Stimulated activated CD4-positive, alpha-beta T cell treated with anti-CD3 and anti-CD28 coated beads, Interleukin-4, amount 100 ng/mL, for 48 hours (primary cell): ENCODE results near the gene EVC.

Experiments
- DNase-seq, 2 donors: peaks; one replicate each; pipeline ENCODE4 v3.0.0-alpha.2; 2020; ENCODE audit warnings: low read depth in 2 of 2

Gene EVC

DNA sequence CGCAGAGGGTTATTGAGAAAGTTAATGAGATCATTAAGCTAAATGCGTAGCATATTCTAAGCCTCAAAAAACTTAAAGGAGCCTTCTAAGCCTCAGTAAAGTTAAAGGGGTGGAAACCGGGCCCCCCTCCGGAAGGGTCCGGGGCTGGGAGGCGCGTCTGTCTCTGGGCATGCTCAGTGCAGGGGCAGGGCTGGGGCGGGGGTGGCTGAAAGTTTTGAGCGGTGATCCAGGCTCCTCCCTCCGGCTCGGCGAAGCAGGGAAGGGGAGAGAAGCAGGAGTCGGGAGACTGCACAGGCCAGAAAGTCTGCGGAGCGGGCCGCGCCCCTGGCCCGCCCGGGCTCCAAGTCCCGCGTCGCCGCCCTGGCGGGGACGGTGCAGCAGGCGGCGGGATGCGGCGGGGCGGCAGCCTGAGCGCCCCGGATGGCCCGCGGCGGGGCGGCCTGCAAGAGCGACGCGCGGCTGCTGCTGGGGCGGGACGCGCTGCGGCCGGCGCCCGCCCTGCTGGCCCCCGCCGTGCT, at the start of gene EVC:
TSS of gene EVC (plus strand) at position 241 of the 518 bp plus-strand sequence. CDS start at position 421, 180 bp downstream.
- no peak for DNase-seq

DNA sequence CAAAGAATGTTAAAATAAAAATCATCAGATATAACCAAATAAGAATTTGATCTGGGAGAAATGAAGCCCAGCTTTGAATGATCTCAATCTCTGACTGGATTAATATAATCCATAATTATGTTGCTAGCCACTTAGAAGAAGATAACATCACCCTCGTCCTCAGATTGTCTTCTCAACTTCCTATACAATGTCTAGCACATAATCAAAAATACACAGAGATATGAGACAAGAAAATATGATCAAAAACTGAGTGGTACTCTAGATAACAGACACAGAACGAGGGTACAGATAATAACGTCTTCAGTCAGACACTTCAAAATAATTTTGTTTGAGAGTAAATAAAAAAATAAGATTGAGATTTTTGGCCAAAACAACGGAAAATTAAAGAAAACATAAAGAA, 49.8 kb upstream of the EVC start:
- DNase-seq = no peak

DNA sequence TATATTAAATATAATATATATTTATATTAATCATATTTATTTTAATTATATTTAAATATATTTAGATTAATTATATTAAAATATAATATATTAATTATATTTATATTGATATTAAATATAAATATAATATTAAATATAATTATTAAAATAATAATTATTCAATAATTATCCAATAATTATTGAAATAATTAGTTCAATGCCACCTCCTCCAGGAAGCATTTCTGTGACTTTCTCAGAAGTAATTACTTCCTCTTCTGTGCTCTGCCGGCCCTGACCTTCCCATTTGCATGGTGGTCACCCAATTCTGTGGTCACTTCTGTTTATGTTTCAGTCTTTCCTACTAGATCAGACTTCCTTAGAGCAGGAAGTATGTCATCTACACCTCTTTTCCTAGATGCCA, 48.4 kb upstream of the EVC start:
- no peak for DNase-seq

DNA sequence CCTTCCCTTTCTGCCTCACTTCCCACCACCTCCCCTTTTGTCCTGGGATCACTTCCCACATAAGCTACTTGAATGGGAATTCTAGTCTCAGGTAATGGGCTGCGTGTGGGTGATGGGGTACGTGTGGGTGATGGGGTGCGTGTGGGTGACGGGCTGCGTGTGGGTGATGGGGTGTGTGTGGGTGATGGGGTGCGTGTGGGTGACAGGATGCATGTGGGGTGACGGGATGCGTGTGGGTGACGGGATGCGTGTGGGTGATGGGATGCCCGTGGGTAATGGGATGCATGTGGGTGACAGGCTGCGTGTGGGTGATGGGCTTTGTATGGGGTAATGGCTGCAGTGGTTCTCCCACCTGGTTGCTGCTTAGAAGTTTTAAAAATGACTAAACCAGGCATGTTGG, 46.2 kb upstream of the EVC start:
- no peak for DNase-seq

DNA sequence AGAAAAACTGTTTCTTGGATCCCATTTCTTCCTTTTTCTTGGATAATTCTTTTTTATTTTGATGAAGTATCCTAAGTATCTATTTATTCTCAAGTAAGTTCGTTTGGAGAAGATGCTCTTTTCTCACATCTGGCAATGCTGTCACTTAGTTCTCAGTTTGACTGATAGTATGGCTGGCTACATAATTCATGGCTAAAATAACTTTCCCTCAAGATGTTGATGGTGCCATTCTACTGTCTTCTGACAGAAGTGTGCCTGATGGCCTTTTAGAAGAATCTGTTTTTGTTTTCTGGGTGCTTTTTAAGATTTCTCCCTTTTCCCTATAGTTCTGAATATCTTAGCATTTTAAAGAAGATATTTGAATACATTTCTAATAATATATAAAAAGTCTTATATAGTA, 44.3 kb upstream of the EVC start:
- no peak for DNase-seq

DNA sequence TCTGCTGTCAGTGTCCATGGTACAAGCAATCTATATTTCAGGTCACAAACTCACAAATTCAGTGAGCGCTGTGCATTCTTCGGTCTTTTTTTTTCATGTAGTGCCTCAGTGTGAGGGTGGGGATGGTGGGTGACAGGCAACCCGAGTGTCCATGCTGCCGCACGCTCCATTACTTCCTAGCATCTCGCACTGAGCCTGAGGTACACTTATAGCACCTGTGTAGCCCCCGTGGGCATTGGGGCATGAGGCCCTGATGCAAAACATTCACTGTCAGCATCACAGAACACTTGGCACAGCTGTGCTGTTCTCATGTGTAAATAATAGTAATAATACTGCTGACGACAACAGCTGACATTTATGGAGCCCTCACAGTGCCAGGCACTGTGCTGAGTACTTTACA, 34.2 kb upstream of the EVC start:
- DNase-seq = no peak

DNA sequence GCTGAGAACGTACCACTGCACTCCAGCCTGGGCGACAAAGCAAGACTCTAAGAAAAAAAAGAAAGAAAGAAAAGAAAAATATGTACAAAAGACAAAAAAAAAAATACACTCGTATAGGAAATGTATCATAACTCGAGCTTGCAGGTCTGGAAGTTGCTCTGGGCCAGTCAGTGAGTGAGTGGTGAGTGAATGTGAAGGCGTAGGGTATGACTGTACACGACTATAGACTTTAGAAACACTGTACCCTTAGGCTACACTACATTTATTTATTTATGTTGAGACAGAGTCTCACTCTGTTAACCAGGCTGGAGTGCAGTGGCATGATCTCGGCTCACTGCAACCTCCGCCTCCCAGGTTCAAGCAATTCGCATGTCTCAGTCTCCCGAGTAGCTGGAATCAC, 32.0 kb upstream of the EVC start:
- DNase-seq = no peak

DNA sequence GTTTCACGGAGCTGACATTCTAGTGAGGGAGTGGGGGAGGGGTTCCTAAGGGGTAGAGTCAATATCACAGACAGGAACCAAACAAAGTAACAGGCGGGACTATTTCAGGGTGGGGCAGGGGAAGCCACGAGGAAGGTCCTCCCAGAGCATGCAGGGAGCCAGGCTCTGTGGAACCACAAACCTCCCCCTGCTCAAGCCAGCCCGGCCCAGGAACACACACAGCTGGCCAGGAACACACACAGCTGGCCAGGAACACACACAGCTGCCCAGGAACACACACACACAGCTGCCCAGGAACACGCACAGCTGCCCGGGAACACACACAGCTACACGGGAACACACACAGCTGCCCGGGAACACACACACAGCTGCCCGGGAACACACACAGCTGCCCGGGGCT, 27.4 kb upstream of the EVC start:
- no peak for DNase-seq

DNA sequence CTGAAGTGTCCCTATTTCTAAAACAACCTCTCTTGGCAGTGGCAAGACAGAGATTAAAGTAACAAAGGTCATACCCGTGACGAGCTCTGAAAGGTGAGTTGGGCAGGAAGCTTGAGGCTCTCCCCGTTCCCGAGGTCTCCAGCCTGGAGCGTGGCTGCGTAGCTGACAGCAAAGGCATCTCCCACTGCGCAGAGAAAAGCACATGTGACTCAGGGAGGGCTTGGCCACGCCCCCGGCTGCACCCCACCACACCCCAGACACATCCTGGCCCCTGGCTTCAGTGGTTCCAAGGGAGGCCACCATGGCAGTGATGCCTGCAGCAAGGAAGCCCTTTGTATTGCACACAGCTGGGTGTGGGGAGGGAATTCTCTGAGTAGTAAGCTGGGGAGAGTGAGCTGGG, 25.7 kb upstream of the EVC start:
- DNase-seq = no peak

DNA sequence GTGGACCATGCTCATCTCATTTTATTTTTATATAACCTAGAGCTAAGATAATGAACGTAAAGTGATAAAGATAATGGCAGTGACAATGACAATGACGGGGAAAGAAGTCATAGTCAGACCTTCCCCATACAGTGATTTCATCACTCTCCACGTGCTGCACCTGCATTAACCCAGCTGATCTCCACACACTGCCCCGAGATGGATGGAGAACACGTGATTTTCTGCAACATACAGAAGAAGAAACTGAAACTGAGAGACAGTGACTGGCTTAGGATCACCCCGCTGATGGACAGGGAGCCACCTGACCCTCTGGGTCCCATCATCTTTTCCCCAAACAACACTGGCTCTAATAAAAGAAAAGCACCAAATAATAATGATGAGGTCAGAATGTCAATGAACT, 24.7 kb upstream of the EVC start:
- no peak for DNase-seq

DNA sequence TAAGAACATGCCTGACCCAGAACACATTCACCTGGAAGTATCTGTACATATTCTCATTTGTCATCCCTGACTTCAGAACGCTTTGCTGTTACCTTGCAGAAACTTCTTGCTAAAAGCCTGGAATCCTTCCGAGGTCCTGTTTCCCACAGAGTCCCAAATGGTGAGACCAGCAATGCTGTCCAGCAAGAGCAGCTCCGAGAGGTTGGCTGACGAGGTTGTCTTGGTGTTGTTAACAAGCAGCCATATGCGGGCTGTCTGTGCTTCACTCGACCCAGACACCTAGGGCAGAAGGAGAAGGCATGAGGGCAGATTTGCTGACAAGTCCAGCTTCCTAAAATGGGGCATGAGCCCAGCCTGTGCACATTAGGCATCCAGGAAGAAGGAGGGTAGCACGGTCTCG, 21.9 kb upstream of the EVC start:
- no peak for DNase-seq

DNA sequence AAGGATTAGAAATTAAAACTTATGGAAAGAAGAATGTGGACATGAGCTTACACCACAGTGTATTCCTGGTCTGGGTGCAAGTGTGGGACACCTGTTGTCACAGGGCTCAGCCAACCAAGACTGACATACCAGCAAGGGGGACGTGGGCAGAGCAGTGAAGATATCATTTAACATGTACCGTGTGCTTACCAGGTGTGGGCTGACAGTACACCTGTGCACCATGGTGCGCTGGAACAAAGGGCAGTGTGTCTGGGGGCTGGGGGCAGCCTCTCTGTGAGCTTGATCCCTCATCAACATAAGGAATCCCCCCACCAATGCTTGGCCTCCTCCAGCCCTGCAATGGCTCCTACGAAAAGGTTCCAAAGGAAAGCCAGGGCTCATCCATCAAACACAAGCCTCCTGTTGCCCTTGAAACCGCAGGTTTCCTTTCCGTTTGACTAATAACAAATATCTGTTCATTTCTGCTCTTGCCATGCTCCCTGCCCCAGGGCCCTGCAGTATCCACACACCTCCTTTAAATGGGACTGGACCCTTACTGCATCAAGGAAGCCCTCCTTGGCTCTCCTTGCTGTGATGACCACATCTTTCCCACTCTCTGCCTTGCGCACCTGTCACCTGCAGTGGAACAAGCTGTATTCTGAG, 19.4 kb upstream of the EVC start:
- no peak for DNase-seq

DNA sequence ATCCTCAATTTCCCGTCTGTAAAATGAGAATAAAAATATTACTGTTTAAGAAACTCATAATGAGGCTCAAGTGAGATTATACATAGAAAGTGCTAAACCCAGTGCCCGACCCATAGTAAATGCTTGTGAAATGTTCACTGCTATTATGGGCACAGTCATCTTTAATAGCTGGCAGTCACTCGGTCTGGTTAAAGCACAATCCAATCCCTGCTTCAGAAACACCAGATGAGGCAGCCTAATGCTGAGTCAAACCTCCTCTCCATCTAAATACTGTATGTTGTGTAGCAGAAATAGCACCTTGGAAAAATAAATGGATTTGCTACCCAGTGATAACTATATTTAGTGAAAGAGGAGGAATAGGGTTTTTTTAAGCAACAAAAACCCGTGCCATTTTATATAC, 17.1 kb upstream of the EVC start:
- DNase-seq = no peak

DNA sequence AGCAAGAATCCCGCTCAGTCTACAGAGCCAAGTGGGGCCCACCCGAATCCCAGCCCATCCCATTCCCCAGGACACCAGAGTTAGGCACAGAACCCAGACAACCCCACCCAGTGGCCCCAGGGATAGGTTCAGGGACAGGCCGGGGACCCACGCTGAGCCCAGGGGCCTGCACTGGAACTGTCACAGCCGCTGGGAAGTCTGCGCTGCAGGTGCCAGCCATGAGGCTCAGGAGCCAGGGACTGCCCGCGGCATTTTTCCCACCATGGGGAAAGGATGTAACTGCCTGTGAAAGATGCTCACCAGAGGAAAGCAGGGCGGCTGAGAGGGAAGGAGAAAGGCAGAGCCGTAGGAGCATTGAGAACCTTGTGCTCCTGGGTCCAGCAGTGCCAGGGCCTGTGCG, 14.7 kb upstream of the EVC start:
- no peak for DNase-seq

DNA sequence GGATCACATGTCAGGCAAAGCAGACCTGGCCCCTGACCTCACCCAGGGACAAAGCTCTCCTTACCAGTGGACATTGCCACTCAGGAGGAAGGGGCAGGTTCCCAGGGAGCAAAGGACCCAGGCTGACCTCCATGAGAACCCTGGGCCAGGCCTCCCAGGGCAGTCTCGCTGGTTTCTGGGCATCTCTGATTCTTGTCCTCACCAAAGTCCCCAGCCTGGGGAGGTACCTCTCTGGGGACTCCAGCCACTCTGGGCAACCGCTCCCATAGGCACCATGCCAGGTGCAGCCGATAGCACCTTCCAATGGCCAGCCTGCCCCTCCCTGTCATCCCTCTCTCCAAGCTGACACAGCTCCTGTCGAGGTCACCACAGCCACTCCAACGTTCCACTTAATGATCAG, 10.5 kb upstream of the EVC start:
- DNase-seq = no peak

DNA sequence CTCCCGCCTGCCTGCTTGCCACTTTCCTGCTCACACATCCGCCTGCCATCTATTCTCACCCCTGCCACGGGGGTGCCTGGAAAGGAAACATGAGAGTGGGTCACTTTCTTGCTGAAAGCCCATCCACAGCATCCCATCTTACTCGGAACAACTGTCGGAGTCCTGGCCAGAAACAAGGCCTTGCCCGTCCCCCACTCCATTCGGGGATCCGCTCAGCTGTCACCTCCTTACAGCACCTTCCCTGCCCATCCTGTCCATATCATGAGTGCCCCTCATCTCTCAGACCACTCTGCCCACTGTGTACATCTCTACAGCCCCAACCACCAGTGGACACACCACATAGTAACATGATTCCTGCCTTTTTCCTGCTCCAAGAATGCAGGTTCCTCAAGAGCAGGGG, 9.0 kb upstream of the EVC start:
- no peak for DNase-seq

DNA sequence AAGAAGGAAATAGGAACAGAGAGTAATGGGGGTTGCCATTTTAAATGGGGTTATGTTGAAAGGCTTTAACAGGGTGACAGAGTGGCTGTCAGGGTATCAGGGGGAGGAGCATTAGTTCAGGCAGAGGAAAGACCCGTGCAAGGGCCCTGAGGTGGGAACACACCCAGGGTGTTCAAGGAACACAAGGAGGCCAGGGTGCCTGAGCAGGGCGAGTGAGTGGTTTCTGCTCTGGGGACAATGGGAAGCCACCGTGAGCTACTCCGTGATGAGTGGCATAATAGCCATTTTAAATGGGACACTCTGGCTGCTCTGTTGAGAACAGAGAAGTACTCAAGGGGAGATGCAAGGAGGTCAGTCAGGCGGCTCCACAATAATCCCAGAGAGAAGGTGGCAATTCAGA, 7.2 kb upstream of the EVC start:
- no peak for DNase-seq

DNA sequence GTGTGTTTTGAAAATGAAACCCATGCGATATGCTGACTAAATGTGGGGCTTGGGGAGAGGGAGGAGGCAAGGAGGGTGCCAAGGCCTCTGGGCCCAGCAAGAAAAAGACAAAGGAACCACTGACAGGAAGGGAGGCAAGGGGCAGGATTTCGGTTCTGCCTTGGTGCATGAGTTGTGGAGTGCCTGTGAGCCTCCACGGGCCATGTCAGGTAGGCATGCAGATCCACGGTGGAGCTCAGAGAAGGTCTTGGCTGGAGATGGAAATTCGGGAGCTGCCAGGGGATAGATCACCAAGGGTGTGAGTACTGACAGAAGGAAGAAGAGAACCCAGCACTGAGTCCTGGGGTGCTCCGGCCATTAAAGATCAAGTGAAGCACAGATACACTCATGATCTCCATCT, 6.7 kb upstream of the EVC start:
- no peak for DNase-seq

DNA sequence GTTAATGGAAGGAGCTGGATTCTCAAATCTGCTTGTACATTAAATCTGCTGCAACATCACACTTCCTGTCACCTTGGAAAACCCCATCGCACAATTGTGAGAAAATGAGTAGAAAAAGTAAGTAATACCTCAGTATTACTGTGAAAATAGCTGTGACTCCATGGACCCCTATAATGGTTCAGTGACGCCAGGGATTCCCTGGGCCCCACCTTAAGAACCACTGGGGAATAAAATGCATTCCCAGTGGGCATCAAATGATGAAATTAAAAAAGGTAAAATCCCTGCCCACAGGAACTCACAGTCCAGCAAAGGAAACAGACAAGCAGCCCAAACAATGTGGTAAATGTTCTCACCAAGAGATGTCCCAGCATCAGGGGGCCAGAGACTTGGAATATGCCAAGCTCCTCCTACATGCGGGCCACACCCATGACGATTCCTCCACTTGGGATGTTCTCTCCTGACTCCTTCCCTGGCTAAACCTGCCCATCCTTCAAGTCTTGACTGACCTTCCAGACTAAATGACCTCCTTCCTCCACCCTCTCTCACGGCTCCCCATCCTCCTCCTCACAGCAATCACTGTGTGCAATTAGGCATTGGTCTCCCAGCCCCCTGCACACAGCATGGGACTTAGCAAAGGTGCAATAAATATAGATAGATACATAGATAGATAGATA, 5.2 kb upstream of the EVC start:
- no peak for DNase-seq

DNA sequence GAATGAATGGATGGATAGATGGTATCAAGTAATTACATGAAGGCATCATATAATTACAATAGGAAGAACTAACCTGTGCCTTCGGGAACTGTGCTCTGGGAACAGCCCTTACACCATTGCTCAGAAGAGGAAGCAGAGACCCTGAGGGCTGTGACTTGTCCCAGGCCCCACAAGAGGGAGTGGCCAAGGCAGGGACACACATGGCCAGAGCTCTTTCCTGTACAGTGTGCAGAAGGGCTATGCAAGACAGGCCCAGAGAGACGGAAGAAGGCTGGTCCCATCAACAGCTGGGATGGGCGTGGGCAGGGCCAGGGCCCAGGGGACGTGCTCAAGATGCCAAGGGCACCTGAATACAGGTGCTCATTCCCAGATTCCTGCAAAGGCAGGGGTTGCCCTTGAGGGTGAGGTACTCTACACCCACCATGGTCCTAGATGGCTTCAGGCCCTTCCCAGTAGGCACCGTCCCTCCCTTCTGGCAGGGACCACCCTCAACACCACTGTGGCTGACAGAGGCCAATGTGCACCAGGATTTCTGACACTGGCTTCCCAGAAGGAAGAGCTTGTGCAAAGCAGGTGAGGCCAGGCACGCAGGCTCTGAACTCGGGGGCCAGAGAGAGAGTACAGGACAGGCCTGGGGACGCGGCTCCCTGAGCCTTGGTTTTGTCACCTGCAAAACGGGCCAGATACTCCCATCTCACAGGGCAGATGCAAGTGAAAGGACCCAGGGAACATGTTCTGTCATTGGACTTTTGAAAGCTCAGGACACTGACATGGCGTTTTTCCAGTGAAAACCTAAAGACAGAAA, 4.3 kb upstream of the EVC start:
- no peak for DNase-seq

DNA sequence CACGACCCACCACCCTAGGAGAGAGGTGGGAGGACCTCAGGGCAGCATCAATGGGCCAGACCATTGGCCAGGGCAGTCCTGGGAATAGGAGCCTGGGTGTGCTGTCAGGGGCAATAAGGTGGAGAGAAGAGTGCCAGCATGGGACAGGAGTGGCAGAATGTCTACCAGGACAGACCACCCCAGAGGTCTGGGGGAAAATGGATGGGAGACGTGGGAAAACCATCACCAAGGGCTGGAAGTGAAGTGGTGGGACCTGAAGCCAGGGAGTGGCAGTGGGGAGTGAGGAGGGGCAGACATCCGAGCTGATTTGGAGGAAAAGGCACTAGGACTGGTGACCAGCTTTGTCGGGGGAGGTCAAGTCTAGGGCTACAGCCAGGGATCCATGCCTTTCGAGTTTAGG, 3.6 kb upstream of the EVC start:
- DNase-seq = no peak

DNA sequence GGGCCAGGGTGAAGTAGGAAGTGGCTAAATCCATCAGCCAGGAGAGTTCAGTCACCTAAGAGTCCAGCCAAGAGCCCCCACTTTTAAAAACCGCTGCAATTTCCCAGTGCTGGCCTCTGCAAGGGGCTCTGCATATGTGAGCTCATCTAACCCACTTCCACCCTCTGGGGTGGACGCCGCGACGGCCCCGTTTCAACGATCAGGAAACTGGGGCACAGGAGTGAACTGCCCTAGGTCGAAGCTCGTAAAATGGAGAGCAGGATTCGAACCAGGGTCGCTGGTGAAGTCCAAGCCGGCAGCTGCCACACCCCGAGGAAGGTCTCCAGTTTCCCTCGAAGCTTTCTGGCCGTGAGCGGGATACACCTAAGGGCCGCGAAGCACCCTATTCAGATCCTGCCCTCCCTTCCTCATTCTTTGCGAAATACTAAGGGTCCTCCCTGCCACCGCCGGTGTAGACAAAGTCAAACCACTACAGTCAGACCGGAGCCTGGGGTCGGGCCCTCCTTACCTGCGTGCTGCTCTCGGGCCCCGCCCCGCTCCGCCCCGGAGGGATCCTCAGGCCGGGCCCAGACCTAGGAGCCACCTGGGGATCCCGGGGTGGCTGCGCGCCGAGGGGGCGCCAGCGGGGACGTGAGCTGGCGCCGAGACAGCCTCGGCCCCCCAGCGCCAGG, 3.1 kb upstream of the EVC start:
- no peak for DNase-seq
